Natural killer cell treated with Interleukin-12 subunit alpha and Interleukin-12 subunit beta and Interleukin-15 and Interleukin-18, amount 100 ng/mL, for 72 hours (primary cell): ENCODE results near the gene SNAPC4. TPM values are rescaled to one million over a fixed set of nuclear protein-coding genes. Genes with fewer than 3 reads are reported as not detected.

Experiments used
- ATAC-seq, 2 donors: fragments of 150-1000 bp; cut with Tn5 transposase in 1 of 2; sonication (Bioruptor Pico), chemical (Tn5 transposase) in 1 of 2; 2 replicates each; pipeline ENCODE4 v1.10.0; 2021
- DNase-seq: peaks from one replicate; pipeline ENCODE4 v3.0.0; 2022; ENCODE audit warnings: low spot score
- H3K27ac Mint-ChIP-seq, 2 donors: 1 replicate in 1 of 2; 2 replicates in 1 of 2; pipeline ENCODE4 v1.8.0; 2022; ENCODE audit warnings: mixed read lengths in 2 of 2, mild to moderate bottlenecking in 1 of 2, moderate library complexity in 1 of 2
- H3K27me3 Mint-ChIP-seq, 2 donors: 1 replicate in 1 of 2; 2 replicates in 1 of 2; pipeline ENCODE4 v1.8.0; 2022; ENCODE audit warnings: mixed read lengths in 2 of 2
- H3K36me3 Mint-ChIP-seq: one replicate; pipeline ENCODE4 v1.8.0; 2022; ENCODE audit warnings: mixed read lengths
- H3K4me1 Mint-ChIP-seq, 2 donors: 1 replicate in 1 of 2; 2 replicates in 1 of 2; pipeline ENCODE4 v1.8.0; 2022; ENCODE audit warnings: low read depth in 2 of 2, mixed read lengths in 2 of 2, mild to moderate bottlenecking in 1 of 2
- H3K4me3 Mint-ChIP-seq: one replicate; pipeline ENCODE4 v1.8.0; 2022; ENCODE audit warnings: mixed read lengths
- H3K9me3 Mint-ChIP-seq: 2 replicates; pipeline ENCODE4 v1.8.0; 2022; ENCODE audit warnings: mixed read lengths
- total RNA-seq, 2 donors: library from RNA; stranded (reverse); gene quantifications; one replicate each; pipeline ENCODE4 v1.2.3, GENCODE V29; 2022

The SNAPC4 gene
- total RNA-seq, 2 donors from 2014 or later, result 11.3 to 48.5 TPM

DNA sequence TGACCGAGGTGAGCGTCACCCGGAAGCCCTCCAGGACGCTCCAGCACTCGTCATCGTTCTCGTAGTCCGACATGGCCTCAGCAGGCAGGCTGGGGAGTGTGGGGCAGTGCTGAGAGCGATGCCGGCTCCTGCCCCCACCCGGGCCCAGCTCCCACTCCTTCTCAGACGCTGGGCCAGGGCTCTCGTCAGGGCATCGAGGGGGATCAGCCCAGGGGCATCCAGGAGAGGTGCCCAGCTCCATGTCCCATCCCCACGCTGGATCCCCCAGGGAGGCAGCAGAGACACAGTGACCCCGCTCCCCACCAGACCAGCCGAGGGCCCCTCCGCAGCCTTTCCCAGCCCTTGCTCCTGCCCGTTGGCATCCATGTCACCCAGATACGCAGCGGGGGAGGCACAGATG is 28.0 kb downstream of the SNAPC4 start:
- no peaks in the 10 kb centered on the region for H3K4me1 Mint-ChIP-seq
- no peak overlapping the region for H3K4me3 Mint-ChIP-seq
- ATAC-seq (no peak), DNase-seq (no peak)
- no peaks in the 10 kb centered on the region for H3K36me3 Mint-ChIP-seq
- no peaks in the 10 kb centered on the region for H3K27me3 Mint-ChIP-seq
- H3K27ac Mint-ChIP-seq, result no peak overlapping the region
- H3K9me3 Mint-ChIP-seq, result no peaks in the 10 kb centered on the region

DNA sequence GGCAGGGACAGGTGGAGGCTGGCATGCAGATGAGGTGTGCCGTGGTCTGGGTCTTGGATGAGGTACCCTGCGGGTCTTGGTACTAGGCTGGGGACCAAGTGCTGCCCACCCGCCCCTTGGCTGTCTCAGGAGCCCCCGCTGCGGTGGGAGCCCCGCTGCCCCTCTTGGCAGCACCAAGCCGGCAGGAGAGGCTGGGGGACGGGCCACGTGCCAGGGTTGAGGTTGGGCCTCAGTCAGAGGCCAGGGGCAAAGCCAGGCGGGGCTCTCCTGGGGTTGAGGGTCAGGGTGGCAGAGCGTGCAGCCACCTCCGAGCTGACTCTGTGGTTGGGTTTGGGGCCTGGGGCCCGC is 28.5 kb downstream of the SNAPC4 start:
- Mint-ChIP-seq H3K9me3 (no peaks in the 10 kb centered on the region), H3K27me3 (no peaks in the 10 kb centered on the region), H3K36me3 (no peaks in the 10 kb centered on the region), H3K27ac (no peak overlapping the region), H3K4me1 (no peaks in the 10 kb centered on the region), H3K4me3 (no peak overlapping the region)
- ATAC-seq, result no peak
- DNase-seq, result no peak

- DNase-seq, result no peak
- Mint-ChIP-seq H3K9me3 (no peaks in the 10 kb centered on the region), H3K4me1 (no peaks in the 10 kb centered on the region), H3K36me3 (no peaks in the 10 kb centered on the region), H3K27ac (no peak overlapping the region), H3K4me3 (no peak overlapping the region), H3K27me3 (no peaks in the 10 kb centered on the region)
- ATAC-seq, result no peak
These were observed 29.1 kb downstream of the SNAPC4 start for GRCh38 chr9:136370687-136371532.

GRCh38 chr9:136370037-136370436 is 29.9 kb downstream of the SNAPC4 start:
- H3K27me3 Mint-ChIP-seq, result no peaks in the 10 kb centered on the region
- DNase-seq (no peak), ATAC-seq (no peak)
- H3K9me3 Mint-ChIP-seq, result no peaks in the 10 kb centered on the region
- H3K4me1 Mint-ChIP-seq, result no peaks in the 10 kb centered on the region
- H3K27ac Mint-ChIP-seq, result no peak overlapping the region
- no peaks in the 10 kb centered on the region for H3K36me3 Mint-ChIP-seq
- H3K4me3 Mint-ChIP-seq, result no peak overlapping the region

GRCh38 chr9:136368190-136368589 is 31.8 kb downstream of the SNAPC4 start:
- no peak overlapping the region for H3K4me3 Mint-ChIP-seq
- no peaks in the 10 kb centered on the region for H3K27me3 Mint-ChIP-seq
- ATAC-seq, result no peak
- no peak for DNase-seq
- no peaks in the 10 kb centered on the region for H3K9me3 Mint-ChIP-seq
- H3K4me1 Mint-ChIP-seq, result no peaks in the 10 kb centered on the region
- H3K27ac Mint-ChIP-seq, result no peak overlapping the region
- no peaks in the 10 kb centered on the region for H3K36me3 Mint-ChIP-seq

DNA sequence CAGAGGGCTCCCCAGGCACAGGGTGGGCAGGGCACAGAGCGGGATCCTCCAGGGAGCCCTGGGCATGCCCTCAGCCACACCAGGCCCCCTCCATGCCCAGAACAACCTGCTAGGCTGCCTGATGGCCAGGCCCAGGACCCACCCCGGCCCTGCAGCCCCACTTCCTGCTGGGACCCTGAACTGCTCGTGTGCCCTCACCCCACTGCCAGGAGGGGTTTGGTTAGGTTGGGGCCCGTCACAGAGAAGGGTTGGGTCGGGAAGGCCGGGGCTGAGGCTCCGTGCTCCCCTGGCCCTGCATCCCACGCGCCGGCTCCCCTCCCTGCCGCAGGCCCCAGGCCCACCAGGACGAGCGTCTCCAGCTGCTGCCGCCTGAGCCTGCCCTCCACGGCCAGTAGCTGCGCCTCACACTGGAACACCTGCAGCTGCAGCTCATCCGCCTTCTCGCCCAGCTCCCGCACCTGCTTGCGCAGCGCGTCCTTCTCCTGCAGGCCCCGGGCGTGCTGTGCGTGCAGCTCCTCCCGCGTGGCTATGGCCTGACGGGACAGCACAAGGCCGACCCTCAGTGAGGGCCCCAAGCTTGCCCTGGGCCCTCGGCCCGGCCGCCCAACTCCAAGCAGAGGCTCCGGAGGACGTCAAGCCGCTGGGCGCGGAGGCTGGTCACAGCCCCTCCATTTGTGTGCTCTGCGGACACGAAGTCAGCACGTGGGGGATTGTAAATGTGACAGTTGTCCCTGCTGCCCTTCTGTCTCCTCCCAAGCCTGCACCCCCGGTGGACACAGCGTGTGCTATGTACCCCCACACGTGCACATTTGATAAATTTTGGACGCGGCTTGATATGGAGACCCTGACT is 32.4 kb downstream of the SNAPC4 start:
- Mint-ChIP-seq H3K36me3 (no peaks in the 10 kb centered on the region), H3K27me3 (no peaks in the 10 kb centered on the region), H3K4me1 (no peaks in the 10 kb centered on the region), H3K27ac (no peak overlapping the region), H3K4me3 (no peak overlapping the region), H3K9me3 (no peaks in the 10 kb centered on the region)
- DNase-seq (no peak), ATAC-seq (no peak)

- Mint-ChIP-seq H3K4me3 (no peak overlapping the region), H3K9me3 (no peaks in the 10 kb centered on the region)
- no peak for ATAC-seq
These were observed 33.1 kb downstream of the SNAPC4 start for GRCh38 chr9:136366826-136367225.

GRCh38 chr9:136365775-136366222 is 34.2 kb downstream of the SNAPC4 start:
- H3K9me3 Mint-ChIP-seq, result no peaks in the 10 kb centered on the region
- H3K4me3 Mint-ChIP-seq, result no peak overlapping the region
- H3K27me3 Mint-ChIP-seq, result no peaks in the 10 kb centered on the region
- no peak for ATAC-seq
- no peaks in the 10 kb centered on the region for H3K36me3 Mint-ChIP-seq
- H3K4me1 Mint-ChIP-seq, result no peaks in the 10 kb centered on the region
- no peak for DNase-seq
- no peak overlapping the region for H3K27ac Mint-ChIP-seq

More at GRCh38 chr9:136366826-136367225, 33.1 kb downstream of the SNAPC4 start:
- no peaks in the 10 kb centered on the region for H3K4me1 Mint-ChIP-seq
- H3K27me3 Mint-ChIP-seq, result no peaks in the 10 kb centered on the region
- no peak for DNase-seq
- H3K36me3 Mint-ChIP-seq, result no peaks in the 10 kb centered on the region
- H3K27ac Mint-ChIP-seq, result no peak overlapping the region

GRCh38 chr9:136364942-136365774 is 34.8 kb downstream of the SNAPC4 start:
- H3K27me3 Mint-ChIP-seq, result no peaks in the 10 kb centered on the region
- H3K9me3 Mint-ChIP-seq, result no peaks in the 10 kb centered on the region
- no peak for ATAC-seq
- no peak for DNase-seq
- H3K4me1 Mint-ChIP-seq, result no peaks in the 10 kb centered on the region
- H3K27ac Mint-ChIP-seq, result no peak overlapping the region
- no peaks in the 10 kb centered on the region for H3K36me3 Mint-ChIP-seq
- no peak overlapping the region for H3K4me3 Mint-ChIP-seq

GRCh38 chr9:136363949-136364748 is 35.8 kb downstream of the SNAPC4 start:
- ATAC-seq, result no peak
- Mint-ChIP-seq H3K27me3 (no peaks in the 10 kb centered on the region), H3K27ac (no peak overlapping the region), H3K4me1 (no peaks in the 10 kb centered on the region), H3K36me3 (no peaks in the 10 kb centered on the region), H3K9me3 (no peaks in the 10 kb centered on the region), H3K4me3 (peak overlapping the region; percentile 34)
- no peak for DNase-seq

- Mint-ChIP-seq H3K27me3 (no peaks in the 10 kb centered on the region), H3K36me3 (no peaks in the 10 kb centered on the region), H3K9me3 (no peaks in the 10 kb centered on the region), H3K4me1 (no peaks in the 10 kb centered on the region), H3K27ac (no peak within 1 kb of the TSS), H3K4me3 (peak within 1 kb of the TSS; percentile 71)
- peak; percentile 95 for DNase-seq
- ATAC-seq, result peak; percentile 95 to 96
These were observed 36.6 kb downstream of the SNAPC4 start, which contains the start of gene DNLZ for GRCh38 chr9:136363106-136363948. DNLZ (minus strand) TSS chr9:136363744; CDS start chr9:136363714, 30 bp downstream.

GRCh38 chr9:136362450-136362784 is 37.6 kb downstream of the SNAPC4 start:
- no peak overlapping the region for H3K27ac Mint-ChIP-seq
- no peaks in the 10 kb centered on the region for H3K27me3 Mint-ChIP-seq
- no peaks in the 10 kb centered on the region for H3K4me1 Mint-ChIP-seq
- no peak overlapping the region for H3K4me3 Mint-ChIP-seq
- H3K9me3 Mint-ChIP-seq, result no peaks in the 10 kb centered on the region
- ATAC-seq (no peak), DNase-seq (no peak)
- no peaks in the 10 kb centered on the region for H3K36me3 Mint-ChIP-seq
